Subcutaneous adipose tissue (tissue), 4 donors: Measurements from ENCODE around the gene FBXL15. TPM values are rescaled to one million over a fixed set of nuclear protein-coding genes. Genes with fewer than 3 reads are reported as not detected.

Source experiments
- CTCF ChIP-seq: fragments of 450-650 bp; IDR thresholded peaks from one replicate; pipeline ENCODE4 v1.5.1; 2016; ENCODE audit warnings: low read depth, mild to moderate bottlenecking, control low read depth, antibody characterized with exemption, moderate library complexity
- total RNA-seq, 4 donors: library from RNA; depleted of rRNA; stranded (reverse); fragments of >200 nt; gene quantifications; one replicate each; pipeline ENCODE4 v1.1.0, GENCODE V29; 2016

The FBXL15 gene
- total RNA-seq, 4 donors from 2014 or later, result 8.0 to 31.3 (median 15.5) TPM

DNA sequence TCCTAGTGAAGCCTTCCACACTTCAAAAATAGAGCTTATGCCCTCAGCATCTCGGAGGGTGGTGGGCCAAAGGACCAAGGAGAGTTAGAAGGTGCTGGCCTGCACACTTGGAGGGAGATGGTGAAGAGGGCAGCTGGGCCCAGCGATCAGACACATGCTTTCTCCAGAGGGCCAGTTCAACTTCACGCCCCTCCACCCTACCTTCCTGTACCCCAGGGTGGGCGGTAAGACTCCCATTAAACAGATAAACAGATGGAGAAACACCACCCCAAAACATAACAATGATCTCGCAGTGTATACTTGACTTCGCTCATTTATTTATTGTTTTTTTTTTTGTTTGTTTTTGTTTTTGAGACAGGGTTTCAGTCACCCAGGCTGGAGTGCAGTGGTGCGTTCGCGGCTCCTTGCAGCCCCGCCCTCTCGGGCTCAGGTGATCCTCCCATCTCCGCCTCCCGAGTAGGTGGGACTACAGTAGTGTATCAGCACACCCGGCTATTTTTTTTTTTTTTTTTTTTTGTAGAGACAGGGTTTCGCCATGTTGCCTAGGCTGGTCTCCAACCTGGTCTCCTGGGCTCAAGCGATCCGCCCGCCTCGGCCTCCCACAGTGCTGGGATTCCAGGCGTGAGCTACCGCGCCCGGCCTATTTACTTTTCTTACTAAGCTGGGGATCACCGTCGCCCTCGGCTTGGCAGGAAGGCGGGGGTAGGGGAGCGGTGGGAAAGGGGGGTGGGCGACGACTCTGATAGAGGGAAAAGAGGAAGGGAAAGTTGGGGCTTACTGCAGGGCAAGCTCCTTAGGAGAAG is 28.9 kb downstream of the FBXL15 start:
- TF ChIP-seq CTCF, result no peak

DNA sequence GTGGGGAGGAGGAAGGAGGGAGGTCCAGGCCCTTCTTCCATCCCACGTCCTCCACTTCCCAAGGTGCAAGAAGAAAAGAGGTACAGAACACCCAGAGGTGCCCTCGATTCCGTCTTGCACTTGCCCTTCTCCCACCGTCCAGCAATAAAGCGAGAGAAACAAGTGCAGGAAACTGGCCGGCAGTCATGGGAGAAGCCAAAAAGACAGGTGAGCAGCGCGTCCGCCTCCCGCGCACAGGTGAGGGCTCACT is 29.4 kb downstream of the FBXL15 start:
- TF ChIP-seq CTCF, result no peak

DNA sequence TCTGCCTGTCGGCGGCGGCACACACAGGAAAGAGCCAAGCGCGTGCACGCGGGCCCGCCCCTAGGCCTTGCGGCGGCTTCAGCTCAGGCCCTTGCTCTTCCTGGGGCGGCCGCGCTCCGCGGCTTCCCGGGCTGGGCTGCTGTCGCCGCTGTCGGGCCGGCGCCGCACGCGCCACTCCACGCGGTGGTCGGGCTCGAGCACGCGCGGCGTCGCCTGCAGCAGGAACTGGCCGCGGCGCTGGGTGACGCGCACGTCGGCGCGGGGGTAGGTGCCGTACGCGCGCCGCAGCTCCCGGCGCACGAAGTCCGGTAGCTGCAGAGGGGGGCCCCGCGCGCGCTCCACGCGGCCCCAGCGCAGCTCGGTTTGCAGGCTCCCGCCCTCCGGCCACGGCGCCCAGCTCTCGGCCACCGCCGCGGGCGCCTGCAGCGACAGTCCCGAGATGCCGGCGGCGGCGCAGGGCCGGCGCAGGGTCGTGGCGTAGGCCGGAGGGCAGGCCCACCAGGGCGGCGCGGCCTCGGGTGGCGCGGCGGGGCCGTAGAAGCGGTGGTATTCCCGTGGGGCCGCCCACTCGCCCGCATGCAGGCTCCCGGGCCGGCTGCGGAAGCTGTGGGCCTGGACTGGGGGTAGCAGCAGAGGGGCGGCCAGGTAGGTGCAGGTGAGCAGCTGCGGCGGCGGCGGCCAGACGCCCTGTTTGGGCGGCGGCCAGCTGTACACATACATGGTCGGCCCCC is 29.9 kb downstream of the FBXL15 start:
- no peak for TF ChIP-seq CTCF

GRCh38 chr10:102451105-102451969 is 30.7 kb downstream of the FBXL15 start, which contains the start of gene C10orf95:
C10orf95 (minus strand) TSS chr10:102451543; CDS start chr10:102451093, 450 bp downstream.
- TF ChIP-seq CTCF, result no peak

GRCh38 chr10:102452672-102453340 is 32.2 kb downstream of the FBXL15 start:
- TF ChIP-seq CTCF, result no peak

GRCh38 chr10:102453502-102453901 is 32.9 kb downstream of the FBXL15 start:
- TF ChIP-seq CTCF, result no peak
